Spleen (tissue), 11 donors: ENCODE measurements around the gene NDUFS8. TPM values are rescaled to one million over a fixed set of nuclear protein-coding genes. Genes with fewer than 3 reads are reported as not detected.

ENCODE experiments used
- DNase-seq: peaks from one replicate; pipeline ENCODE4 v3.0.0-alpha.2; 2020
- H3K27ac ChIP-seq, 8 donors: fragments of 200-600 bp; sonication (generic) in 7 of 8; 1 replicate in 4 of 8; 2 replicates in 4 of 8; pipeline versions ENCODE4 v1.5.0 to v1.8.0; 2016 to 2021; ENCODE audit warnings: inconsistent platforms in 4 of 8, mild to moderate bottlenecking in 4 of 8, moderate library complexity in 1 of 8
- H3K27me3 ChIP-seq, 7 donors: fragments of 200-600 bp; sonication (generic) in 6 of 7; replicated peaks in 1 of 7; 1 replicate in 4 of 7; 2 replicates in 3 of 7; pipeline versions ENCODE4 v1.5.0 to v1.8.0; 2016 to 2021; ENCODE audit warnings: inconsistent platforms in 3 of 7, mild to moderate bottlenecking in 1 of 7
- H3K36me3 ChIP-seq, 6 donors: fragments of 200-600 bp; sonication (generic) in 5 of 6; 1 replicate in 4 of 6; 2 replicates in 2 of 6; pipeline versions ENCODE4 v1.5.0 to v1.8.0; 2016 to 2021; ENCODE audit warnings: inconsistent platforms in 2 of 6
- H3K4me1 ChIP-seq, 6 donors: fragments of 200-600 bp; sonication (generic) in 5 of 6; 1 replicate in 3 of 6; 2 replicates in 3 of 6; pipeline versions ENCODE4 v1.5.0 to v1.8.0; 2016 to 2021; ENCODE audit warnings: inconsistent platforms in 3 of 6
- H3K4me3 ChIP-seq, 8 donors: fragments of 200-600 bp; sonication (generic) in 7 of 8; 1 replicate in 4 of 8; 2 replicates in 4 of 8; pipeline versions ENCODE4 v1.5.0 to v1.8.0; 2016 to 2021; ENCODE audit warnings: inconsistent platforms in 4 of 8, mild to moderate bottlenecking in 4 of 8, moderate library complexity in 2 of 8
- H3K9me3 ChIP-seq, 8 donors: fragments of 200-600 bp; sonication (generic) in 7 of 8; 1 replicate in 4 of 8; 2 replicates in 4 of 8; pipeline versions ENCODE4 v1.5.0 to v1.8.0; 2016 to 2021; ENCODE audit warnings: inconsistent platforms in 4 of 8
- POLR2A ChIP-seq, 3 donors: fragments of 450-650 bp; IDR thresholded peaks; one replicate each; pipeline ENCODE4 v1.5.1; 2017; ENCODE audit warnings: antibody characterized with exemption in 3 of 3, mild to moderate bottlenecking in 1 of 3
- POLR2AphosphoS5 ChIP-seq, 3 donors: sonication (generic); formaldehyde crosslinking; IDR thresholded peaks; one replicate each; pipeline ENCODE4 v1.5.1; 2017; ENCODE audit warnings: antibody characterized with exemption in 3 of 3
- WGBS, 5 donors: extraction: QIAGEN DNeasy Blood & Tissue Kit in 3 of 5; methylation state at CpG; one replicate each; pipeline versions ENCODE4 v1.1.5 to v1.1.7; 2013 to 2018; 5-methylcytosine and 5-hydroxymethylcytosine counted together
- intact Hi-C: fragments of 100-400 bp; cut with DNase I; formaldehyde crosslinking; loops from one replicate; pipeline ENCODE4 v1.15.0; 2023; ENCODE audit warnings: low total_unique reads
- polyA plus RNA-seq, 3 donors: library from polyadenylated mRNA; stranded (reverse); fragments of 200-250 nt; gene quantifications; one replicate each; pipeline ENCODE4 v1.2.1, GENCODE V29; 2013
- total RNA-seq, 7 donors: library from RNA; depleted of rRNA in 3 of 7; stranded (reverse); fragments of >200 nt in 3 of 7; fragmentation: NEBNext Ultra II Directional in 4 of 7; extraction: Animal tissue kit (Norgen Biotek cat#: 25700) in 4 of 7; gene quantifications; one replicate each; pipeline versions ENCODE4 v1.1.0 to v1.2.1, GENCODE V29; 2016 to 2021
- TF ChIP-seq, protein P1 (sequence below), 11 experiments: fragments of 200-600 bp in 7 of 11; fragments of 450-650 bp in 4 of 11; sonication (generic) in 4 of 11; IDR thresholded peaks in 8 of 11; conservative IDR thresholded peaks in 3 of 11; 1 replicate in 7 of 11; 2 replicates in 4 of 11; pipeline versions ENCODE4 v1.4.0 to v1.8.0; 2016 to 2021; ENCODE audit warnings: antibody characterized with exemption in 11 of 11, inconsistent platforms in 4 of 11, mild to moderate bottlenecking in 1 of 11
- donor health status: healthy with polysubstance abuse.
- donor health status: DM: no; HTN: no; CAD: no; lungs with moderate emphysema.
- donor health status: DM: no; HTN: no; CAD: no.
- donor health status: Bipolar disorder and iron deficiency.
- donor health status: healthy.
- donor health status: DM: no; HTN: no; CAD: no.
- donor health status: DM: yes; HTN: yes; CAD: no.

The NDUFS8 gene
- total and polyA plus RNA-seq, 10 donors: 75.4 to 132 (median 95.1) TPM

DNA sequence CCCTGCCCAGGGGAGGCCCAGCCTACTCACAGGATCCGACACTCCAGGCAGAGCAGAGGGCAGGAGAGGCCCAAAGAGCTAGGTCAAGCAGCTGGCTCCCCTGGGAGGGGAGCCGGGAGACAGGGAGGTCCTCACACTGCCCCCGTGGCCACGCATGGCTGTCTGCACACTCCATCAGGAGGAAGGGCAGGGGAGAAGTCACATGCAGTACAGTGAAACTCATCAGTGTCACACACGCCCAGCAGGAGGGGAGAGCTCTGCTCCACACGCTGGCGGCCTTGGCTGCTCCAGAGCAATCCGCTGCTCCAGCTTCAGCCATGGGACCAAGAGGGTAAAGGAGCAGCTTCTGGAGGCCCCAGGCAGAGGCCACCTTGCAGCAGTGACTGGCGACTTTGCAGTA lies 22.6 kb downstream of the NDUFS8 start:
- no peak for DNase-seq
- no peaks in the 10 kb centered on the region for H3K9me3 ChIP-seq
- peak overlapping the region in 2 of 8 donors; percentile 6 to 24 for H3K27ac ChIP-seq
- WGBS, 5 donors: 75 to 89% (median 84%) methylated on average over 6 to 9 of the region's 9 CpGs
- H3K4me3 ChIP-seq: no peak overlapping the region
- peaks cover 0 to 9% (median 0%) of the 10 kb centered on the region in 6 donors for H3K4me1 ChIP-seq
- H3K36me3 ChIP-seq: peaks cover 2 to 72% (median 53%) of the 10 kb centered on the region in 6 donors
- intact Hi-C loops: no loop called here
- no peak for TF ChIP-seq POLR2A (IDR thresholded peaks at IDR 0.05)
- TF ChIP-seq, protein P1, sequence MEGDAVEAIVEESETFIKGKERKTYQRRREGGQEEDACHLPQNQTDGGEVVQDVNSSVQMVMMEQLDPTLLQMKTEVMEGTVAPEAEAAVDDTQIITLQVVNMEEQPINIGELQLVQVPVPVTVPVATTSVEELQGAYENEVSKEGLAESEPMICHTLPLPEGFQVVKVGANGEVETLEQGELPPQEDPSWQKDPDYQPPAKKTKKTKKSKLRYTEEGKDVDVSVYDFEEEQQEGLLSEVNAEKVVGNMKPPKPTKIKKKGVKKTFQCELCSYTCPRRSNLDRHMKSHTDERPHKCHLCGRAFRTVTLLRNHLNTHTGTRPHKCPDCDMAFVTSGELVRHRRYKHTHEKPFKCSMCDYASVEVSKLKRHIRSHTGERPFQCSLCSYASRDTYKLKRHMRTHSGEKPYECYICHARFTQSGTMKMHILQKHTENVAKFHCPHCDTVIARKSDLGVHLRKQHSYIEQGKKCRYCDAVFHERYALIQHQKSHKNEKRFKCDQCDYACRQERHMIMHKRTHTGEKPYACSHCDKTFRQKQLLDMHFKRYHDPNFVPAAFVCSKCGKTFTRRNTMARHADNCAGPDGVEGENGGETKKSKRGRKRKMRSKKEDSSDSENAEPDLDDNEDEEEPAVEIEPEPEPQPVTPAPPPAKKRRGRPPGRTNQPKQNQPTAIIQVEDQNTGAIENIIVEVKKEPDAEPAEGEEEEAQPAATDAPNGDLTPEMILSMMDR (IDR thresholded peaks at IDR 0.05 in 8 of 11, conservative IDR thresholded peaks at IDR 0.05 in 3 of 11): no peak
- peak; percentile 49 to 71 (median 52) for TF ChIP-seq POLR2AphosphoS5 (IDR thresholded peaks at IDR 0.05)
- H3K27me3 ChIP-seq: no peaks in the 10 kb centered on the region

DNA sequence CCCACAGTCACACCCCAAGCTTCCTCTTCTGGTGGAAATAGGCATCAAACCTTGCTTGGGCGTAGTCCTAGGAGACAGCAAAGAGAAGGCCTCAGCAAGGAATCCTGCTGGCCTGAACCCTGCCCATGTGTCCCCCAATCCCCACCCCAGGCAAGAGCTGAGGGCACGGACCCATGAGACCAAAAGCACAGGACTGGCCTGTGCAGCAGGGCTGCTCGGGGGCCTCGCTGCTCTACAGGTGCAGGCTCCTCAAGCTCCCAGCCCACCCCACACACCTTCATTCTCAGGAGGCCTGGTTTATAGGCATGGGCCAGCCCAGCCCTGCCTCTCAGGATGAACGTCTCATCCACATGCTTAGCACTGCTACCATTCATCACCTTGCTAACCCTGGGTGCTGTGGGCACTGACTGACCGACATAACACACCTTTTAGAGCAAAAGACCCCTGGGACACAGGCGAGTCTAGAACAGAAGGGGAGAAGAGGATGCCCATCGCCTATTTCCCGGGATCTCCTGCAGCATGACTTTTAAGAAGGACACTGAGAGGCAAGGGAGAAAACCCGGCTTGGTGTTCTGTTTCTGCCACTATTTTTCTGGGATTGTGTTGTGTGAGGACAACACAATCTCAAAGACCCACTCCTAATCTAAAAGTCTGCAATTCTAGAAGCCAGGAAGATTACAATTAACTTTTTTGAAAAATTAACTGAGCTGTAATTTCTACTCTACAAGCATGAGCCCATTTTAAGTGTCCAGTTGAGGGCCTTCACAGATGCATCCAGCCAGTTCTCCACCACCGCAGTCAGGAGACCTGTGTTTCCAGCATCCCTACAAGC lies 23.7 kb downstream of the NDUFS8 start:
- intact Hi-C loops: no loop called here
- Histone ChIP-seq H3K27me3 (no peaks in the 10 kb centered on the region), H3K36me3 (peaks cover 2 to 72% (median 42%) of the 10 kb centered on the region in 6 donors), H3K27ac (peak overlapping the region in 2 of 8 donors; percentile 6 to 24), H3K4me1 (peaks cover 0 to 9% (median 0%) of the 10 kb centered on the region in 6 donors), H3K9me3 (no peaks in the 10 kb centered on the region), H3K4me3 (no peak overlapping the region)
- DNase-seq: no peak
- TF ChIP-seq, protein P1 (IDR thresholded peaks at IDR 0.05 in 8 of 11, conservative IDR thresholded peaks at IDR 0.05 in 3 of 11): no peak
- peak in 2 of 3 donors; percentile 48 to 74 for TF ChIP-seq POLR2AphosphoS5 (IDR thresholded peaks at IDR 0.05)
- TF ChIP-seq POLR2A (IDR thresholded peaks at IDR 0.05): no peak
- 89 to 93% (median 92%) methylated on average over 8 to 11 of the region's 11 CpGs for WGBS, 5 donors

- TF ChIP-seq, protein P1 (IDR thresholded peaks at IDR 0.05 in 8 of 11, conservative IDR thresholded peaks at IDR 0.05 in 3 of 11): no peak
- no peak for TF ChIP-seq POLR2AphosphoS5 (IDR thresholded peaks at IDR 0.05)
- H3K27me3 ChIP-seq: no peaks in the 10 kb centered on the region
- DNase-seq: no peak
These were observed 26.1 kb downstream of the NDUFS8 start for GRCh38 chr11:68056317-68057285.

More at GRCh38 chr11:68056317-68057285, 26.1 kb downstream of the NDUFS8 start:
- H3K36me3 ChIP-seq: peaks cover 0 to 69% (median 21%) of the 10 kb centered on the region in 6 donors
- H3K4me1 ChIP-seq: peaks cover 0 to 1% (median 0%) of the 10 kb centered on the region in 6 donors
- H3K4me3 ChIP-seq: no peak overlapping the region
- no peak overlapping the region for H3K27ac ChIP-seq
- intact Hi-C loops: no loop called here
- 91 to 96% (median 95%) methylated on average over 12 of the region's 12 CpGs for WGBS, 5 donors
- H3K9me3 ChIP-seq: no peaks in the 10 kb centered on the region
